ENCODE data around the gene ZBTB34.

The ZBTB34 gene

GRCh38 chr9:126876531-126876930 is 16.1 kb downstream of the ZBTB34 start:
- no peak for DNase-seq (ENCODE audit: low read depth)

GRCh38 chr9:126877418-126877817 is 17.0 kb downstream of the ZBTB34 start:
- DNase-seq (ENCODE audit: low read depth) = no peak

DNA sequence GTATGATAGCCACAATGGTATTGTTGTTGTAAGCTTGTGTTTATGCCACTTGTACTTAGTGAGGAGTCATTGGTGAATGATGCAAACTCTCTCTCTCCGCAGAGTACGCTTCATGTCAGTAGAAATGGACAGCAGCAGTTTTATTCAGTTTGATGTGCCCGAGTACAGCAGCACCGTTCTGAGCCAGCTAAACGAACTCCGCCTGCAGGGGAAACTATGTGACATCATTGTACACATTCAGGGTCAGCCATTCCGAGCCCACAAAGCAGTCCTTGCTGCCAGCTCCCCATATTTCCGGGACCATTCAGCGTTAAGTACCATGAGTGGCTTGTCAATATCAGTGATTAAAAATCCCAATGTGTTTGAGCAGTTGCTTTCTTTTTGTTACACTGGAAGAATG is 18.8 kb downstream of the ZBTB34 start:
- DNase-seq (ENCODE audit: low read depth) = no peak

DNA sequence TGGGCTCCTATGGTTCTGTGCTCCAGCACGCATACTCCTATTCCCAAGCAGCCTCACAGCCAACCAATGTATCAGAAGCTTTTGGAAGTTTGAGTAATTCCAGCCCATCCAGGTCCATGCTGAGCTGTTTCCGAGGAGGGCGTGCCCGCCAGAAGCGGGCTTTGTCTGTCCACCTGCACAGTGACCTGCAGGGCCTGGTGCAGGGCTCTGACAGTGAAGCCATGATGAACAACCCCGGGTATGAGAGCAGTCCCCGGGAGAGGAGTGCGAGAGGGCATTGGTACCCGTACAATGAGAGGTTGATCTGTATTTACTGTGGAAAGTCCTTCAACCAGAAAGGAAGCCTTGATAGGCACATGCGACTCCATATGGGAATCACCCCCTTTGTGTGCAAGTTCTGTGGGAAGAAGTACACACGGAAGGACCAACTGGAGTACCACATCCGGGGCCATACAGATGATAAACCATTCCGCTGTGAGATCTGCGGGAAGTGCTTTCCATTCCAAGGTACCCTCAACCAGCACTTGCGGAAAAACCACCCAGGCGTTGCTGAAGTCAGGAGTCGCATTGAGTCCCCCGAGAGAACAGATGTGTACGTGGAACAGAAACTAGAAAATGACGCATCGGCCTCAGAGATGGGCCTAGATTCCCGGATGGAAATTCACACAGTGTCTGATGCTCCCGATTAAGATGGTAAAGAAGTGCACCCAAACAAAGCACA is 19.9 kb downstream of the ZBTB34 start:
- DNase-seq (ENCODE audit: low read depth) = no peak

GRCh38 chr9:126880947-126881332 is 20.5 kb downstream of the ZBTB34 start:
- no peak for DNase-seq (ENCODE audit: low read depth)

- no peak for DNase-seq (ENCODE audit: low read depth)
Observed at GRCh38 chr9:126882746-126883145, 22.3 kb downstream of the ZBTB34 start.

DNA sequence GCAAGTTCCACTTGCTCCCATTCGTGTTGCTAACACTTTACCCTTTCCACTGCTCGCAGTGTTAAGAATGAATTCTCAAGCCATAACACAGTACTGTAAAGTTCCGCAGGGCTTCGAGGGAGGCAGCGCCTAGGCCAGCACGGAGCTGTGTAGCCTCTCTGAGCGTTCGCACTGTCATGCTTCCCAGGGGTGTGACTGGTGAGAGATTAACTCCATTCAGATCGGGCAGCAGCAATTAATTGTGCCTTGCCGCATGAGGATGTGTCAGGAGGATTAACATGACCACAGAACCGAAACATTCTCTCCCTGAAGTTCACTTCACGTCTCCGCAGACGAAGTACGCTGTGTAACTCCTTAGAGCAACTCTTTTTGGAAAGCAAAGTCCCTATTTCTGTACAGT is 23.2 kb downstream of the ZBTB34 start:
- no peak for DNase-seq (ENCODE audit: low read depth)

- DNase-seq (ENCODE audit: low read depth) = peak; percentile 12
Observed at GRCh38 chr9:126885131-126885641, 24.7 kb downstream of the ZBTB34 start.

DNA sequence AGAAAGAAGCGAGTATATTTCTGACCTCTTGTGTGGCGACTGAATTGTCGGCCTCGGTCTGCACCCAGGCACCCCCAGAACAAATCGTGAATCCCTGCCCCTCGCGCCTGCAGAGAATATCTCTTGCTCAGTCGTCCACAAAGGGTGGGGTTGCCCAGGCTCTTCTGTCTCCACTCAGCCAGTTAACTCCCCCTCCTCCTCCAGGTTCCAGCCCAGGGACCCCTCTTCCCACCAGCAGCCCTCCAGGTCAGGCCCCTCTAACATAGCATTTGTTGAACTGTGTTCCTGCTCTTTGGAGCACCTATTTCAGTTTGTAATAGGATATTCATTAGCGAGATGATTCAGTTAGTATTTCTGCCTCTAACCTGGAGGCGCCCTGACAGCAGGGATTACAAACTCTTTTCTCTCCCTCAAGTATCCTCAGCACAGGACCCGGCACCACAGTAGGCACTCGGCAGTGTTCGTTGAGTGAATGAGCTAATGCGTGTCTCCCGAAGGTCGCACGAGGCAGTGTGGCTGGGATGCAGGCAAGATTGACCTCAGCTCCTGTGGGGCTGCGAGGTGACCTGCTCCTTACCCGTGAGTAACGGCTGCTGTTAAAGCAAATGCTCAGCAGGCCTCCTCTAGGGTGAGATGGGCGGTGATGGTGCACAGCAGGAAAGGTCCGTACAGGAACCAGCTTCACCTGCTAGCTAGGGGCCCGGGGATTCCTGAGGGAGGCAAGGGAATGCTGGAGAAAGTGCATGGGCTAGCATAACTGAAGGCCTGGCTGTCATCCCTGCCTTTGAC is 25.8 kb downstream of the ZBTB34 start:
- DNase-seq (ENCODE audit: low read depth) = no peak

GRCh38 chr9:126886897-126887296 is 26.5 kb downstream of the ZBTB34 start:
- DNase-seq (ENCODE audit: low read depth) = no peak

GRCh38 chr9:126891676-126892075 is 31.2 kb downstream of the ZBTB34 start:
- DNase-seq (ENCODE audit: low read depth) = no peak

GRCh38 chr9:126893079-126893478 is 32.6 kb downstream of the ZBTB34 start:
- DNase-seq (ENCODE audit: low read depth) = no peak

DNA sequence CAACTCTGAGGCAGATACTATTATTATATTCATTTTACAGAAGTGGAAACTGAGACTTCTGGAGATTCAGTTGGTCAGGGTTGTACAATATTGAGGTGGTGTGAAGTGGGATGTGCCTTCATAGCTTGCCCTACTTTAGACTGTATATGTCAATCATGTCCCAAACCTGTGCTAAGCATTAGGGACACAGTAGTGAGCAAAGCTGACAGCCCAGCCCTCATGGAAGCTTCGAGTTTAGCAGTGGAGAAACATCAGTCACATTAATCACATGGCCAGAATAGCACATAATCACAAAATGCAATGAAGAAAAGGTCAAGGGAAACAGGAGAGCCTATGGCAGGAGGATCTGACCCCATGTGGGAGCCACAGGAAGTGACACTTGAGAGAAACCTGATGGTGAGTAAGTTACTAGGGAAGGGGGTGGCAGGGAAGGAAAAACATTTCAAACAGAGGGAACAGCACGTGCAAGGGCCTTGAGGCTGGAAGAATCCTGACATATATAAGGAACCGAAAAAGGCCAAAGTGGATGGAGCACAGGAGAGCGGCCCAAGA is 33.7 kb downstream of the ZBTB34 start:
- DNase-seq (ENCODE audit: low read depth) = no peak

DNA sequence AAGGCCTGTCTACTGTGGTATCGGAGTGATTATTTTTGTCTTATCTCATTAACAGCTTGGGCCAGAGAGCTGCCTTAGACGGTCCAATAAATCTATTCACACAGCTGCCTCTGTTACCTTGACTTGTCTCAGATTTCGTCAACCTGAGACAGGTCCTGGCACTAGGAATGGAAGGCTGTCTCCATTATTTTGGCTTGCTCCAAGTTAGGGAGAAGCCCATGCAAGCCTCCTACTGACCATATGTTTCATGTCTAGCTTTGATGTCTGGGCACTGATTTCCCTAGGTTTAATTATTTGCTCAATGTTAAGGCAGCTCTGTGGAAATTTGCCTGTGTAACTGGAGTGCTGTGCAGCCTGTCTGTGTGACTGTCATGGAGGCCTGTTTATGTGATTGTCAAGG is 41.8 kb downstream of the ZBTB34 start:
- no peak for DNase-seq (ENCODE audit: low read depth)

- no peak for DNase-seq (ENCODE audit: low read depth)
Observed at GRCh38 chr9:126904586-126904985, 44.1 kb downstream of the ZBTB34 start.

DNA sequence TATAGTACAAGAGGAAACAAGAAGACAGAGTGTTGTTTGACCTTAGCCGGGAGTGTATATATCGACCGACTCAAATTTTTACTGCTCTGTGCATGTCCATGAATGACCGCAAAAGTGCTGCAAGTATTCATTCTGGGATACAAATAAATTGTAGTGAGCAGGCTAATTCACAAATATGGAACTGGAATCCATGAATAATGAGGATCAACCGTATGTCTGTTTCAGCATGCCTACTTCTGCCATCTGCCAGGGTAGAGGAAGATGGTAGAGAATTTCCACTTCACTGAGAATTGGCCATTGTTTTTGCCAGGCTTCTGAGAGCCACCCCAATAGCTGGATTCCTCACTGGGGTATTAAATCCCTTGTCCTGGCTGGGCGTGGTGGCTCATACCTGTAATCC is 45.7 kb downstream of the ZBTB34 start:
- DNase-seq (ENCODE audit: low read depth) = no peak

DNA sequence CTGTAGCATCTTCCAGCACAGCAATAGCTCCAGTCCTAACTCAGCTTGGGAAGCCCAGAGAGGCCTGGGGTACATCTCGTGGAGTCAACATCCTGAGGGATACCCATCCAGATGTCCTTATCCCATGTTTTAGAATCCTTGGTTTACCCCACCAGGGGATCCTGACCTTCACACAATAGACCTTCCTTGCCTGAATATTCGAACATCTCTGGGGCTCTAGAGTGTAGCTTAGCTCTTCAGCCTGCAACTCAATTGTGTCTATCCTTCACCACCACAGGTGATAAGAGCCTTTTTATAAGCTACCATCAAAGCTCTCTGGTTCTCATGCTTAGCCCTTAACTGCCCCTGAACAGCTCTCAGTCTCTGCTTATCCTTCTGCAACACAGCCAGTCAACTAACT is 46.6 kb downstream of the ZBTB34 start:
- no peak for DNase-seq (ENCODE audit: low read depth)

DNA sequence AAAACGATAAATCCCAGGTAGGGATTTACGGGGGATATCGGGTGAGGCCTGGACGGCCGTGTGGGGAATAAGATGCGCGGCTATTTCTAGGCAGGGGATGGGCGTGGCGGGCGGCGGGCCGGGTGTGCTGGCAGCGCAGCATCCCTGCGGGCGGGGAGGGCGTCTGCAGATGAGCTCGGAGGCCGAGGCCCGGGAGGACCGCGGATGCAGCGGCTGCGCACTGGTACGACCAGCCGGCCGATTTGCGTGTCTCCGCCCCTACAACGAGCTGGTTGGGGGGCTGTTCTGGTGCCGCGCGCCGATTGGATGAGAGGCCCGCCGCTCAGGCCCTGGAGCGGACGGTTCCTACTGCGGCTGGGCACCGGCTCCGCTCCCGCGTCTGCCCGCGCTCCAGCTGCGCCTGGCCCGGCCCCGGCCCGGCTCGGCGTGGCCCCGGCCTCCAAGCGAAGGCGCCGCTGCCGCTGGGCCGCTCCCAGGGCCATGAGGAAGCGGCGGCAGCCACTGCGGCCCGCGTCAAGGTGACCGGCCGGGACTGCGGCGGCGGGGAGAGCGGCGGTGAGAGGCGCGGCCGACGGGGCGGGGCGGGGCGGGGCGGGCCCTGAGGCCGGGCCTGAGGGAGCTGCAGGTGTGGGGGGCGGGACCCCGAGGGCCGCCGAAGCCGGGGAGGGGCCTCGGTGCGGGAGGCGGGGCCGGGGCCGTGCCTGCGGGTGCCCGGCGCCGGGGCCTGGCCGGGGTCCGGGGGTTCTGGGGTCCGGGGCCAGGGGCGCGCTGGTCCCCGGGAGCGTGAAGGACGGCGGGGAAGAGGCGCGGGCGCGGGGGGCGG is 54.2 kb downstream of the ZBTB34 start, which contains the start of gene RALGPS1:
Gene RALGPS1, plus strand, starts transcription at position 325 of the 823 bp plus-strand sequence. CDS start 47,508 bp downstream, outside the sequence.
- DNase-seq (ENCODE audit: low read depth) = peak; percentile 96

- DNase-seq (ENCODE audit: low read depth) = no peak
Observed at GRCh38 chr9:126915281-126915816, 54.9 kb downstream of the ZBTB34 start.

DNA sequence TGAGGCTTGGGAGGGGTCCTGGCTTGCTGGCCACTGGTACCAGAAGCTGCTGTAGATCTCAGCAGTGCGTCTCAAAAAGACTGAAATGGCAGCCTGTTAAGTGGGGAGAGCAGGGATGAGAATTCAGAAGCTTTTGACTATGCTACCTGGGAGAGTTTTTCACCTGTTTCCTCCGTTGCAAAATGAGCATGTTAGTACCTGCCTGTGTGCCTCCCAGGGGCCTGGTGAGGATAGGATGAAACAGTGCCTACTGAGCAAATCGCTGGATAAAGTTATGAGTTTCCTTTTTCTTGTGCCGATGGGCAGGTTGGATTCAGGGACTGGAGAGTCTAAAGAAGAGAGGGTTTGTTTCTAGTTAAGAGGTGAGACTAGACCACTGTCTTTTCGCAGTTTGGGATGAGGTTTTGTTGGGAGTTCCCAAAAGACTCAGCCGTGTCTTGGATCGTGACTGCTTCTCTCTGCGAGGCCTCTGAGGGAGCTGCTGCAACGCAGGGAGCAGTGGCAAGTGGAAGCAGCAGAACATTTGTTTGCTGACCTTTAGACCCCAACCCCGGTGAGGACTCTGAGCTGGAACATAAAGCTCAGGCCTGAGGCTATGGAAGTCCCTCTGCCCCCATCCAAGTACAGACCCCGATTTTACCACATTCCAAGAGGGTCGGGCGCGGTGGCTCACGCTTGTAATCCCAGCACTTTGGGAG is 55.6 kb downstream of the ZBTB34 start:
- DNase-seq (ENCODE audit: low read depth) = no peak

- no peak for DNase-seq (ENCODE audit: low read depth)
Observed at GRCh38 chr9:126916909-126917308, 56.5 kb downstream of the ZBTB34 start.

Measured in EH (cell line).